ENCODE measurements around the gene LHFPL2.

DNA sequence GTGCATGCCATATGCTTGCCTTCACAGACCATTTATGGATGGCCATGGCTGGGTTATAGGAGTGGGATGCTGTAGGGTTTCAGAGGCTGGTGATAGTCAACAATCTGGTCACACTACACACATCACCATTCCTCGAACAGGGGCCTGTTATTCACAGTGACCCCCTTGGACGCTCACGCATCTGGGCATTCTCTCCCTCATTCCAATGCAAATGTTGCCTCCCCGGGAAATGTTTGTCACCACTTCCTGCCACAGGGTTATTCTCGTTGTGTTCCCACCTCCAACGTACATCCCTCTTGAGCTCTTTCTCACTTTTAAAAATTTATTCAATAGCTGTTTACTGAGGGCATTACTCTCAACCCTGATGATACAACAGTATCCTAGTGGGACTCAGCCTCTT is 152.8 kb downstream of the LHFPL2 start:
- TF ChIP-seq POLR2A (IDR thresholded peaks at IDR 0.05) (no peak), POLR2AphosphoS5 (IDR thresholded peaks at IDR 0.05) (no peak)
- TF ChIP-seq, protein P1, sequence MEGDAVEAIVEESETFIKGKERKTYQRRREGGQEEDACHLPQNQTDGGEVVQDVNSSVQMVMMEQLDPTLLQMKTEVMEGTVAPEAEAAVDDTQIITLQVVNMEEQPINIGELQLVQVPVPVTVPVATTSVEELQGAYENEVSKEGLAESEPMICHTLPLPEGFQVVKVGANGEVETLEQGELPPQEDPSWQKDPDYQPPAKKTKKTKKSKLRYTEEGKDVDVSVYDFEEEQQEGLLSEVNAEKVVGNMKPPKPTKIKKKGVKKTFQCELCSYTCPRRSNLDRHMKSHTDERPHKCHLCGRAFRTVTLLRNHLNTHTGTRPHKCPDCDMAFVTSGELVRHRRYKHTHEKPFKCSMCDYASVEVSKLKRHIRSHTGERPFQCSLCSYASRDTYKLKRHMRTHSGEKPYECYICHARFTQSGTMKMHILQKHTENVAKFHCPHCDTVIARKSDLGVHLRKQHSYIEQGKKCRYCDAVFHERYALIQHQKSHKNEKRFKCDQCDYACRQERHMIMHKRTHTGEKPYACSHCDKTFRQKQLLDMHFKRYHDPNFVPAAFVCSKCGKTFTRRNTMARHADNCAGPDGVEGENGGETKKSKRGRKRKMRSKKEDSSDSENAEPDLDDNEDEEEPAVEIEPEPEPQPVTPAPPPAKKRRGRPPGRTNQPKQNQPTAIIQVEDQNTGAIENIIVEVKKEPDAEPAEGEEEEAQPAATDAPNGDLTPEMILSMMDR (IDR thresholded peaks at IDR 0.05), result no peak

Data from suprapubic skin (tissue), 4 donors.